ENCODE results near the gene FAM174A.
A peak's percentile ranks its signal among the peaks of the same experiment; 100 is the strongest.
"Not testable (repeated sequence)": the region's sequence is repeated elsewhere in the genome, so short reads cannot be mapped to it uniquely, and the experiment has no call there.

The FAM174A gene

DNA sequence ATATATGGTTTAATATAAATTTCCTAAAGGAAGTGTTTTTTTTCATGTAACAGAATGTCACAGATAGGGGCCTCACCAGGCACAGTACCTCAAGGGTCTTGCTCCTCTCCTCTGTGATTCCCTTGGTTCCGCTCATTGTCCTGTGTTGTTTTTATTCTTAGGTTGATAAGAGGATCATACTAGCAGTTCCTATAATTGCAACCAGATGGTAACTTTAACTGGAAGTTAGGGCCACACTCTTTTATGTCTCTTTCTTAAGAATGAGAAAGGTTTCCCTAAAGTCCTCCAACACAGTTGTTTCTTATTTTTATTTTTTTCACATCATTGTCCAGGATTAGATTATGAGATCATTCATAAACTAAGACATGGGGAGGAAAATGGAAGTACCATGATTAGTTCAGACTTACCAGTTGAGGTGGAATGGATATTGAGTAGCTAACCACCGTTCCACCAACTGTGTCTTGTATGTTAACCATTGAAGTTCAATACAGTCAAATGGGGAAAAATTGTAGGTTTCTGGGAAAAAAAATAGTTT, 41.1 kb downstream of the FAM174A start:
- no peak for DNase-seq

DNA sequence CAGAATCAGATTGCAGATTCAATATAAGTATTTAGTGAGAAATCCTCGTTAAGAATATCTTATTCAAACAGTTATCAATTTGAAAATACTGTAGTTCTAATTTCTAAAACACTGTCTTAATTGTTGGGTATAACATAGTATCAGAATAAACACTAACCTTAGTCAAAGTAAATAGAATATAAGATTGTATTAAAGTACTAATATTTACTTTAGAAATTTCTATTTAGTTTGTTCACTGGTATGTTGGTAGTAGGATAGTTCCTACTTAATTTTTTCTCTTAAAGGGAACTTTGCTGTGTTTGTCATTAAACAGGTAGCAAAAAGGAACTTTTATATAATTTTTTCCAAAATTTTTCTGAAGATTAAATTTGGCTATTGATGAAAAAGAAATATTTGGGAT, 42.3 kb downstream of the FAM174A start:
- no peak for DNase-seq

DNA sequence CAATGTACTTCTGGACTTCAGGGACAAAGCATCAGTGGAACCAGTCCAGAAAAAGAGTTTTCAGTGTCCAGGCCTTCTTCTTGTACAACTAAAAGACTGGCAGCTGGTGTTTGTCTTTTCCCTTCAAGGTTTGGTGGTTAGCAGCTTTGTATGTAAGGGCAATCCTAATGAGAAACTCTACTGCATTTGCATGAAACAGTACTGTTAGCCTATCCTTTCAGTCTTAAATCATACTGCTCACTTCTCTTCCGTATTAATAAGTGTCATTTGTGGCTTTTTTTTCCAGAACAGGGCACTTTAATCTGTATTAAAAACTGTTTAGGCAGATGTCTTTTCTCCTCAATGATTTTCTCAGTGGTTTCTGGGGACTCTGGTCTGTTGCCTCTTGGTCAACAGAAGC, 48.9 kb downstream of the FAM174A start:
- DNase-seq, result no peak

DNA sequence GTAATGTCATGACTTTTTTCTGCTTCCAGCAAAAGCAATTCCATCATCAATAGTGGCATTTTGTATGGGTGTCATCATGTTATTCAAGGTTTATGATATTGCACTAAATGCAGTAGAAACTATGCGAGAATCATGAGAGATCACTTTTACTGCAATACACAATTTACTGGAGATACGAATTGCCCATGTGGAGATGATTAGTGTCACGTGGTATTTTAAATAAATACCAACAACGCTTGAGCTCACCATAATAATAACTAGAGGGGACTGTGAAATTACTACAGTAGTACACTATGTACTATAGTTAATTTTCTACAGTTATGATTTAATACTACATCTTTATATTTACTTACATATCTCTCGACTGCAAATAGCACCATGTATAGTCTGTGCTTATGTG, 49.7 kb downstream of the FAM174A start:
- DNase-seq, result no peak

DNA sequence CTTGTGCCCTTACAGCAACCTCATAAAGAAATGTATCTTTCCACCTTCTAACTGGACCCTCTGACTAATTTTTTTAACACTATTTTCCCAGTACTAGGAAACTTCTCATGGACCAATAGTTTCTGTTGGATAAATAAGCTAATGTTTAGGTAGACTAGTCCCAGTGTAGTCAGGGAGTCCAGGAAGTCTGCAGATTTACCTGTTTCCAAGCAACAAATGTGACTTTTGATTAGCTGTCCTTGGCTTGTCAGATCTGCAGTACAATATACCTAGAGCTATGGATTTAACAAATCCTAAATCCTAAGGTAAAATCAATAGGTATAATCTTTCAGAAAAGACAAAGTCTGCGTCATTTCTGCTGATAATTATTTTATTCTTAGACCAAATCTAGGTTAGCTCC, 55.7 kb downstream of the FAM174A start:
- no peak for DNase-seq

DNA sequence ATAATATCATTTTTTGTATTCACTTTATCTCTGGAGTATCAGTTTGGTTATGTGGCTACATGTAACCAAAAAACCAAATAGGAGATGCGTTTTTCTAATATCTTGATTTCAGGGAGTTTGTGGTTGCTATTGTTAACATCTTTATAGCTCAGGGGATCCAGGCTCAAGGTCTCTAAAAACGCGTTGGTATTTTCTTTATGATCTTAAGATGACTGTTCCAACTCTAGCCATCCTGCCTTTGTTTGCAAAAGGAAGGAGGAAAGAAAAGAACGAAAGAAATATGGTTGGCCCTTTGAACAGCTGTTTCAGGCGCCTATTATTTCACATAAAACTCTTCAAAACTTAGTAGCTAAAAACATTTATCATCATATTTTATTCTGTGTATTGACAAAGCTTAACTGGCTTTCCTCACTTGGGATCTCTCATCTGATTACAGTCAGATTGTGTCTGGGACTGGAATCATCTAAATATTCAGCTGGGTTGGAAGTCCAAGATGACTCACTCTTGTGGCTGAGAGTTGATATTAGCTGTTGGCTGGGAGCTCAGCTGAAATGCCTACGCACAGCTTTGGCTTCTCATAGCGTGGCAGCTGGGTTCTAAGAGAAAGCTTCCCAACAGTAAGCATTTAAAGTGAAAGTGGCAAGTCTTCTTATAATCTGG, 60.1 kb downstream of the FAM174A start:
- peak in 1 of 2 donors; percentile 35 for DNase-seq

DNA sequence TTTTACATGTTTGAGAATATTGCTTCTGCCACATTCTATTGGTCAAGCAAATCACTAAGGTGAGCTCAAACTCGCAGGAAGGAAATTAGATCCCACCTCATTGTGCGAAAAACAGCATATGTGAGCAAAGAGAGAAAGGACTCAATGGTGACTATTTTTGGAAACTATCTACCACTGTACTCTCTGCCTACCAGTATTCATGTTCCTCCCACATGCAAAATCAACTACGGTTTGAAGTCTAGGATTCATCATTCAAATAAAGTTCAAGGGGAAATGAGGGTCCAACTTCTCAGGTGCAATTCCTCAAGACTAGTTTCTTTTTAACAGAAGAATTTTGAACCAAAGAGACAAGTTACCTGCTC, 60.6 kb downstream of the FAM174A start:
- DNase-seq, result no peak

DNA sequence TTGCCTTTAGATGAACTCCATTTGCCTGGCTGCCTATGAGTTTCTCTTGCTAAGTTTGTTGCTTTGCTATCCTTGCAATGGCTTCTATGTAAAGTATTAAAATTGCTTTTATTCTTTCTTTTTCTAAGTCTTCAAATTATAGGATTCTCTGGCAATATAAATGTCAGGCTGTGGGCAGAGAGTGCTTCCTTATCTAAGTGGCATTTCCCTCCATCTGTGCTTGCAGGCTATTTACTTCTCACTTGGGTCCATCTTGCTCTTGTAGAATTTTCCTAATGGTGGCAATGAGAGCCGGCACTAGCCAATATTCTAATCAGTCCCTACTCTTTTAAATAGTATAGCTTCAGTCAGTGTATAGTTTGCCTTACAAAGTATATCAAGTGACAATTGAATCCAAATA, 63.3 kb downstream of the FAM174A start:
- no peak for DNase-seq

DNA sequence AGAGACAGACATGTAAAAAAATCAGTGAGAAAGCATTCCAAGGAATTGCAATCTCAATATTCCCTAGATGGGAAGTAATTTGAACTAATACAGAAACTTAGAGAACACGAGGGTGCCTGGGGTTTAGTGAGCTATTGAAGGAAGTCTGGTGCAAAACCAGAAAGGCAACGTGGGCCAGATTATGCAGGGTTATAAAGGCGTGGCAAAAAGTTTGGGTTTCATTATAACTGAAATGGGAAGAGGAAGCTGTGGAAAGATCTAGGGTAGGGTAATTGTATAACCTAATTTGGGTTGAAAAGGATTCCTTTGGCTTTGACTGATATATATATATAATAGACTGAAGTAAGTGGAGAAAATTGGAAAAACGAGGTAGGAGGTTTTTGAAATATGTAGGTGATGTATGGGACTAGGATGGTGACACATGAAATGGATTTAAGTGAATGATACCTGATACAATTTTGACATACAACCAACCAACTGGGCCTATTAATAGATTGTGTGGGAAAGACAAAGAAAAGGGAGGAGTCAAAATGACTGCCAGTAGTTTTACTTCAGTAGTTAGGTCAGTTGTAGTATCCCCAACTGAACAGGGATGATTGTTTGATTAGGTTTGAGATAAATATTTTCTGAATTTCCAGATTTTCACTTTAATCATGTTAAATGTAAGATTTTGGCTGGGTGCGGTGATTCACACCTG, 65.3 kb downstream of the FAM174A start:
- DNase-seq, result no peak

DNA sequence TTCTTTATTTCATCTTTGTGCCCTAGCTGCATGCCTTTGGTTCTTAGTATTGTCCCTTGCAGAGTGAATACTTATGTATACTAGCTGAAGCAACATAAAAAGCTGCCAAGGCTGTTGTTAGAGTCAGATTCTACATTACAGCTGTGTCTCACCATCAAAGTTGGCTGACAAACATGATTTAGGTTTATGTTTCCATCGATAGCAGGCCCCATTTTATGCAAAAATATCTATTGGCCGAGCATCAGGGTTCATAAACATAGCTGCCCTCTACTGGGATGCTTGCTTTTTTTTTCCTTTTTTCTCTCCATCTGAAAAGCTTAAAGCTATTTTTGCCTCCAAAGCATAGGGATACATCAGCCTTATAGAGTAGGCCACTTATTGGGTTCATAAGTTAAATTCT, 68.0 kb downstream of the FAM174A start:
- DNase-seq, result no peak

DNA sequence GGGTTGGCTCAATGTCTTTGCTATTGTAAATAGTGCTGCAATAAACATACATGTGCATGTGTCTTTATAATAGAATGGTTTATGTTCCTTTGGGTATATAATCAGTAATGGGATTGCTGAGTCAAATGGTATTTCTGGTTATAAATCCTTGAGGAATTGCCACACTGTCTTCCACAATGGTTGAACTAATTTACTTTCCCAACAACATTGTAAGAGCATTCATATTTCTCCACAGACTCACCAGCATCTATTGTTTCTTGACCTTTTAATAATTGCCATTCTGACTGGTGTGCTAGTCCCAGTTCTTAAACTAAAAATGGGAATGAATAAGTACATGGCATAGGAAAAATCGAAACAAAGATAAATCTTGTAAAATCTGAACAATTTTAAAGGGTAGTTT, 68.8 kb downstream of the FAM174A start:
- DNase-seq, result not testable (repeated sequence)

DNA sequence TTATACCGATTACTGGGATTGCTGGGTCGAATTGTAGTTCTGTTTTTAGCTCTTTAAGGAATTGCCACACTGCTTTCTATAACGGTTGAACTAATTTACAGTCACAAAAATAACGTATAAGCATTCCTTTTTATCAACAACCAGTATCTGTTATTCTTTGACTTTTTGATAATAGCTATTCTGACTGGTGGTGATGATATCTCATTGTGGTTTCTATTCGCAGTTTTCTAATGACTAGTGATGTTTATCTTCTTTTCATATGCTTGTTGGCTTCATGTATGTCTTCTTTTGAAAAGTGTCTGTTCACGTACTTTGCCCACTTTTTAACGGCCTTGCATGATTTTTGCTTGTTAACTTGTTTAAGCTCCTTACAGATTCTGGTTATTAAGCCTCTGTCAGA, 74.4 kb downstream of the FAM174A start:
- DNase-seq, result no peak

DNA sequence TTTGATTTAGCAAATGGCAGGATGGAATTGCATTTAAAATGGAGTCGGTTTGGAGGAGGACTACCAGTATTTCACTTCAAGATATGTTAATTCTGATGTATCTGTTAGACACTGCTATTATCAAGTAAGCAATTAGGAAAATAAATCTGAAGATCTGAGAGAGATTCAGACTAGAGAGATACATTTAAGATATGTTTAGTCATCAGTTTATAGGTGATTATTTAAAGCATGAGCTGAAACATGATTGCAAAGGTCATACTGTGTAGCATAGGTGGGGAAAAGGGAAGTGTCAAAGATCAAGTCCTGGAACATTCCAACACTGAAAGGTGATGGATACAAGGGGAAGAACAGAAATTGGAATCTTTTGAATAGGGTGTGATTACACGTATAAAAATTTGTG, 79.1 kb downstream of the FAM174A start:
- no peak for DNase-seq

DNA sequence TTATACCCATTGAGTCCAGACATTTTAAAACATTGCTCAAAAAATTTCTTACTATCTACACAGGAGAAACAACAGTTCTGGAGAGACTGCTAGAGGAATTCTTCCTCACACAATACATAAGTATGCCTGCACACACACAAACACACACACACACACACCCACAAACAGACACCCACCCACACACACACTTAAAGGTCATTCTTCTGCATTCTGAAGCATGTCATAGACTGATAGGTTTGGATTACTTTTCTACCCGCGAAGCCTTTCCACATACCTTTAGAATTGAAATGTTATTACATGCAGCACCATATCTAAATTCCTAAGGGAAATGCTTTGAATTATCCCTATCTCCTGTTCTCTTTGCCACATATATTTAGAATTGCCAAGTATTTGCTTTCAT, 80.2 kb downstream of the FAM174A start:
- DNase-seq, result no peak

DNA sequence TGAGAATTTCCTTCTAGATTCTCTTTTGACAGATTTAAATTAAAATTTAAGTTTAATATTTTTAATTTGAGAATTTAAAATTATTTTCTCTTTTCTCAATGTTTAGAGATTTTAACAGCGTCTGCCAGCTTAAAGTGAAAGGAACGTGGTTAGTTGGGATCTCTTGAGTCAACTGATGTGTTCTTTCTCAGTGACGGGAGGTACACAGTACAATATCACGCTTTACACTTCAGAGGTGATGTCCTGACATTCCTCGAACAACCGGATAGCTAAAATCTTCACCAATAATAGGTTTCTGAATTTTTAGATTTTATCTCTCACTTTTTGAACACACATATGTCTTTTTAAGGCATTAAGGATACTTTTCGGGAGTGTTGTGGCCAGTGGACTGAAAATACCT, 81.1 kb downstream of the FAM174A start:
- no peak for DNase-seq

DNA sequence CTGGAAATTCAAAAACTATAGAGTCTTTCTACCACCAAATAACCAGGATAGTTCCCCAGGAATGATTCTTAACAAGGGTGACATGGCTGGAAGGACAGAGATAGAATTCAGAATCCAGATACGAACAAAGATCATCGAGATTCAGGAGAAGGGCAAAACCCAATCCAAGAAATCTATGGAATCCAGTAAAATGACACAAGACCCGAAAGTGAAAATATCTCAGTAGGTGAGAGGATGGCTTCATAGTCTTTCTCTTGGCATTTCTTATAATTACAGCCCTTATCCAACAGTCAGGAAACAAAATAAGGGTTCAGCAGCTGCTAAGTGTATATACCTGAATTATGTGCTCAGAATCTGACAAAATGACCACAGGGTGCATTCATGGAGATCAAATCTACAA, 81.8 kb downstream of the FAM174A start:
- no peak for DNase-seq

DNA sequence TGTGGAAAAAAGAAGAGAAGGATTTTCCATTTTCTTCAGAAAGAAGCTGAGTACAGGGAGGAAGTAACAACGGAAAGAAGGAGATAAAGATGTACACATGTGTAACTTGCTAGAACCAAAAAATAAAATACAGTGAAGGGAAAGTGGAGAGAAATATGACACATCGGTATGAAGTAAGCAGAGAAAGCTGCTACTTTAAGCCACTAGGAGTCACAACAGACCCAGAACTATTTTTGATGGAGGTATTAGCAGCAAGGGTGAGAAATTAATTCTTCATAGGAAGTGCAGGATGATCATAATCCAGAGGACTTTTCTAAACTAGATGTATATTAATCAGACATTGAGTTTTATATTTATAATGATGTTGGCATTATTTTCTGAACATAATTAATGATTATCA, 88.5 kb downstream of the FAM174A start:
- DNase-seq, result peak in 1 of 2 donors; percentile 6

DNA sequence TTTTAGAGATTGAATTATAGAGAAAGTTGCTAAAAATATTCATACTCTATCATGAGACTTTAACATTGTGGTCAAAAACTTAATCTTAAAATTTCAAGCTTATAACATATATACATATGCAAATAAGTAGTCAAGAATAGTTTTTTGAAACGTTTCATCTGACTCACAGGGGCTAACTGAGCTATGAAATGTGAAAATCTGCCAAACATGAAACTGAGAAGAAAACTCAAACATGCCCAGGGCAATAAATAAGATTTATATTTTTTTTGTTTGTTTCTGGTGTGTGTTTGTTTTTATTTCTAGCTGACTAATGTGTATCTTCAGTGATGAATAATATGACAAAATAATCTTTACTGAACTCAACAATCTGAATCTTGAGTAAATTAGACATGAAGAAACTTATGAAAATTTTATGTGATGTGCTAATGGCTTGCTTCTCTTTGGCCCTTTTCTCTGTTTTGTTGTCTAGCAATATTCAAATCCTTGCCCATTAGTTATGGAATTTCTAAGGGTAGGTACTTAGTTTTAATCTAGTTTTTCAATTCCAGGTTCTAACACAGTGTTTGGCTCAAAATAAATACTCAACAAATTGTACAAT, 99.9 kb downstream of the FAM174A start:
- DNase-seq, result no peak
